Measurements from ENCODE around the gene EIF3B. TPM values are rescaled to one million over a fixed set of nuclear protein-coding genes. Genes with fewer than 3 reads are reported as not detected.
"Not testable (repeated sequence)": the region's sequence is repeated elsewhere in the genome, so short reads cannot be mapped to it uniquely, and the experiment has no call there.

EIF3B gene
- total and polyA plus RNA-seq, 8 donors = 91.4 to 168 (median 153) TPM

- ATAC-seq = peak; percentile 49
Observed at GRCh38 chr7:2326951-2327350, 27.7 kb upstream of the EIF3B start.

GRCh38 chr7:2330493-2330892 is 24.1 kb upstream of the EIF3B start:
- H3K27me3 ChIP-seq = no peaks in the 10 kb centered on the region
- ATAC-seq (no peak), DNase-seq (no peak)
- intact Hi-C loops (cut with DNase I) = no loop called here
- no peaks in the 10 kb centered on the region for H3K36me3 ChIP-seq
- no peak overlapping the region for H3K27ac ChIP-seq
- H3K4me3 ChIP-seq = no peak overlapping the region
- H3K9me3 ChIP-seq = no peaks in the 10 kb centered on the region
- peaks cover 0 to 8% of the 10 kb centered on the region in 2 donors for H3K4me1 ChIP-seq
- TF ChIP-seq CTCF (IDR thresholded peaks at IDR 0.05) = no peak

More at GRCh38 chr7:2326951-2327350, 27.7 kb upstream of the EIF3B start:
- intact Hi-C loops (cut with DNase I) = no loop called here
- no peak overlapping the region for H3K27ac ChIP-seq
- TF ChIP-seq CTCF (IDR thresholded peaks at IDR 0.05) = no peak
- H3K36me3 ChIP-seq = no peaks in the 10 kb centered on the region
- peaks cover 0 to 19% of the 10 kb centered on the region in 2 donors for H3K4me1 ChIP-seq
- H3K27me3 ChIP-seq = no peaks in the 10 kb centered on the region
- peak in 1 of 4 donors; percentile 26 for DNase-seq
- no peak overlapping the region for H3K4me3 ChIP-seq
- no peaks in the 10 kb centered on the region for H3K9me3 ChIP-seq

GRCh38 chr7:2331707-2332106 is 22.9 kb upstream of the EIF3B start:
- H3K27me3 ChIP-seq = no peaks in the 10 kb centered on the region
- H3K27ac ChIP-seq = no peak overlapping the region
- H3K9me3 ChIP-seq = no peaks in the 10 kb centered on the region
- H3K4me3 ChIP-seq = no peak overlapping the region
- ATAC-seq (no peak), DNase-seq (peak in 1 of 4 donors; percentile 6)
- peaks cover 0 to 2% of the 10 kb centered on the region in 2 donors for H3K4me1 ChIP-seq
- H3K36me3 ChIP-seq = peaks cover 0 to 3% of the 10 kb centered on the region in 2 donors
- intact Hi-C loops (cut with DNase I) = no loop called here
- TF ChIP-seq CTCF (IDR thresholded peaks at IDR 0.05) = no peak

GRCh38 chr7:2332606-2333231 is 21.9 kb upstream of the EIF3B start:
- H3K27ac ChIP-seq; H3K4me3 ChIP-seq; DNase-seq; intact Hi-C loops (cut with DNase I); H3K9me3 ChIP-seq; H3K36me3 ChIP-seq; ATAC-seq; H3K4me1 ChIP-seq; H3K27me3 ChIP-seq: not testable (repeated sequence)

- intact Hi-C loops (cut with DNase I) = no loop called here
- DNase-seq (peak in 1 of 4 donors; percentile 12), ATAC-seq (no peak)
- Histone ChIP-seq H3K27me3 (no peaks in the 10 kb centered on the region), H3K27ac (no peak overlapping the region), H3K36me3 (peaks cover 0 to 7% of the 10 kb centered on the region in 2 donors), H3K4me1 (no peaks in the 10 kb centered on the region), H3K4me3 (no peak overlapping the region), H3K9me3 (no peaks in the 10 kb centered on the region)
- TF ChIP-seq CTCF (IDR thresholded peaks at IDR 0.05) = no peak
Observed at GRCh38 chr7:2336626-2337299, 17.9 kb upstream of the EIF3B start.

- H3K4me1 ChIP-seq, H3K9me3 ChIP-seq, ATAC-seq, H3K4me3 ChIP-seq, H3K36me3 ChIP-seq, H3K27me3 ChIP-seq: not testable (repeated sequence)
- H3K27ac ChIP-seq = peak overlapping the region in 1 of 2 donors; percentile 56
- intact Hi-C loops (cut with DNase I) = loop anchor here in 1 of 2 donors (10.0 kb wide), 1 partner anchor 103 kb away; the partner anchor contains the start of genes MRM2 and NUDT1
- DNase-seq = peak in 1 of 4 donors; percentile 17
Observed at GRCh38 chr7:2347351-2348063, 7.1 kb upstream of the EIF3B start.

Data from left lung (tissue), 10 donors.